GM12891 (cell line): ENCODE measurements around the gene EMX1.

Experiments
- DNase-seq: peaks from one replicate; pipeline ENCODE4 v3.0.0; 2011; ENCODE audit warnings: low spot score; ENCODE audit not compliant: insufficient read length
- FAIRE-seq: peaks from 2 replicates; lab custom pipeline; 2011; peaks lifted over from hg19 to GRCh38; lab: Jason Lieb, UNC
- PAX5 ChIP-seq: IDR thresholded peaks from 2 replicates; pipeline ENCODE4 v1.6.1; 2011; ENCODE audit warnings: low read length, moderate library complexity, mild to moderate bottlenecking; ENCODE audit not compliant: insufficient read depth, severe bottlenecking
- POLR2A ChIP-seq: IDR thresholded peaks from 2 replicates; pipeline ENCODE4 v1.6.1; 2011; ENCODE audit warnings: low read depth, low read length, control low read depth
- POLR2AphosphoS5 ChIP-seq: IDR thresholded peaks from 2 replicates; pipeline ENCODE4 v1.6.1; 2011; ENCODE audit warnings: low read depth, low read length, control low read depth
- POU2F2 ChIP-seq: IDR thresholded peaks from 2 replicates; pipeline ENCODE4 v1.6.1; 2011; ENCODE audit warnings: low read depth, mild to moderate bottlenecking, control low read depth, low read length, moderate library complexity
- SPI1 ChIP-seq: IDR thresholded peaks from 2 replicates; pipeline ENCODE4 v1.6.1; 2011; ENCODE audit warnings: low read depth, low read length, control low read depth
- TAF1 ChIP-seq: IDR thresholded peaks from 2 replicates; pipeline ENCODE4 v1.6.1; 2011; ENCODE audit warnings: low read depth, low read length, control low read depth

EMX1 gene

DNA sequence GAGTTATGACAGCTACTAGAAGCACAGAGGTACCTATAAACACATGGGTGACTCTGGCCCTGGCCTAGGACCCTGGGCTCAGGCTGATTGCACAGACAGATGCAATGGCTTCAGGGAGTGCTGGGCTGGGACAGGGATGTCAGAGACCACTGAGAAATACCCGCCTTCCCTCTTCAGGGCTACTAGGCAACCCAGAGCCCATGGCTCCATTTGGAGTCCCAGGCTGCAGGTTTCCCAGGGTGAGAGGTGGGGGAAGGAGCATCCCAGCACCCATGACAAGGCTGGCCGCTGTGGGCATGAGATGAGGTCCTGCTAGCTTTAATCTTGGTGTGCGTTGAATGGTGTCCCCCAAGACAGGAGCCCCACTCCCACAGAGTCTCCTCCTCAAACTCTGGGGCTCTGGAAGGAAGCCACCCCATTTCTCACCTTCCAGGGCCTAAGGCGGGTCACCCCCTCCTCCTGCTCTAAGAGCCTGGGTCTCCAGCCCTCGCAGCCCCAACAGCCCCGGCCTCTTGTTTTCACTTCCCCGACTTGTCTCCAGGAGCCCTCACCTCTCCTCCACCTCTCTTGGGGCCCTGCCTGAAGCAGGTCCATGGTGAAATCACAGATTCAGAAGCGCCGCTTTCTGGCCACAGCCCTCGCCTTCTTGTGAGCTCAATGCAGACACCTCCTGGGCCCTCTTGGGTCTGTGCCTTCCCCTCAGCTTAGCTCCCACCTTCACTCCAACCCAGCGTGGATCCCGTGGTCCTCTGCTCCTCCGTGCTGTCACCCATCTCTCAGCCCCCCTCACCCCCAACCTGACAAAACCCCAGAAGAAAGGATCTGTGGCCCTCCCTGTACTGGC, 41.4 kb downstream of the EMX1 start:
- DNase-seq, result no peak
- no peak for FAIRE-seq
- TF ChIP-seq SPI1 (no peak), TAF1 (no peak), POU2F2 (no peak), POLR2AphosphoS5 (no peak), PAX5 (no peak), POLR2A (no peak)

DNA sequence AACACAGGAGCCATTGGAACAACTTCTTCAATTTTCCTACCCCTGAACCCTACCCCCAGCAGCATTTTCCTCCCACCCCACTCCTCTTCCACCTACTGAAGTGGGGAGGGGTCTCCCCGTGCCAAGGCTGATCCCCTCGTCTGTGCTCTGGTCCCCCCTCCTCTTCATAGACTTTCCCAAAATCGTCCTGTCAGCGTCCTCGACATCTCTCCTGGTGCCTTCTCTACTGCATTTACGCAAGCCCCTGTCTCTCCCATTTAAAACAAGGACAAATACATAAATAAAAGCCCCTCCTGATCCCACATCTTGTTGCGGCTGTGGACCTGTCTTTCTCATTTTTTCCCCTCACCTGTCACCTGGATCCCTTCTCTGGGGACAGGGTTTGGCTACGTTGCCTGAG, 42.2 kb downstream of the EMX1 start:
- no peak for DNase-seq
- no peak for TF ChIP-seq TAF1
- TF ChIP-seq POLR2A, result no peak
- no peak for TF ChIP-seq SPI1
- no peak for TF ChIP-seq PAX5
- TF ChIP-seq POU2F2, result no peak
- TF ChIP-seq POLR2AphosphoS5, result no peak
- no peak for FAIRE-seq

DNA sequence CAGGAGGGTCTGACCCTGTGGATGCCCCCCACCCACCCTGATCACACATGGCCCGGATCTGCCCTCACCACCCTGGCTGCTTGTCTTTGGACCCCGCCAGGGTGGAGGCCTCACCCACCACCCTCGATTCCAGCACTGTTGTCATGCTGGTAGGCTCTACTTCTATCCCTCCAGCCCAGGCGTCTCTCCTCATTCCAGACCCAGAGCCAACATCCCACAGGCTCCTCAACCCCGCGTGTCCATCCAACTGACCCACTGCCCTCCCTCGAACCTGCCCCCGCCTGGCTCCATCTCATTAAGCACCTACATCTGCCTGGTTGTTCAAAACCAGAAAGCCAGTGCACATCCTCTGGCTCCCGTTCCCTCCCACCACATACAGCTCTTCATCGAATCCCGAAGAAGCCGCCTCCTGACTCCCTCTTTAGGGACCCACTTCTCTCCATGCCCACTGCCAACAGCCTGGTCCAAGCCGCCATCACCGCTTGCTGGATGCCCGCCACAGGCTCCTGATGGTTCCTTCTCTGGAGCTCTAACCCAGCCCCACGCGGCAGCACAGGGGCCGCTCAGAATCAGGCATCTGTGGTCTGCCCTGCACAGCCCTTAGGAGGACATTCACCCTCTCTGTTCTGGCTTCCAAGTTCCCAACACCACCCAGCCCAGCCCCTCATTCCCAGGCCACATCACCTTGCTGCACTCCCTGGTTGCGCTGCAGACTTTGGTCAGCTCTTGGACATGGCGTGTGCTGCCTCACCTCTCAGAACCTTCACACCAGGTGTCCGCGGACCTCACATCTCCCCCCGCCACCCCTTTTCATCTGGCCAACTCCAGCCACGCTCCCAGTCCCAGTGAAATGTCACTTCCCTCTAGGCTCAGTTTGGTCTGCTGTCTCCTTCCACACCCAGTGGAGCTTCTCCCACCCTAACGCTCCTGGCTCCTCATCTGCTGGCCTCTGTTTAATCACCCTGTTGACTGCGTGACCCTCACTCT, 43.0 kb downstream of the EMX1 start:
- FAIRE-seq, result no peak
- DNase-seq, result no peak
- TF ChIP-seq TAF1 (no peak), POLR2AphosphoS5 (no peak), SPI1 (no peak), POU2F2 (no peak), PAX5 (no peak), POLR2A (no peak)

DNA sequence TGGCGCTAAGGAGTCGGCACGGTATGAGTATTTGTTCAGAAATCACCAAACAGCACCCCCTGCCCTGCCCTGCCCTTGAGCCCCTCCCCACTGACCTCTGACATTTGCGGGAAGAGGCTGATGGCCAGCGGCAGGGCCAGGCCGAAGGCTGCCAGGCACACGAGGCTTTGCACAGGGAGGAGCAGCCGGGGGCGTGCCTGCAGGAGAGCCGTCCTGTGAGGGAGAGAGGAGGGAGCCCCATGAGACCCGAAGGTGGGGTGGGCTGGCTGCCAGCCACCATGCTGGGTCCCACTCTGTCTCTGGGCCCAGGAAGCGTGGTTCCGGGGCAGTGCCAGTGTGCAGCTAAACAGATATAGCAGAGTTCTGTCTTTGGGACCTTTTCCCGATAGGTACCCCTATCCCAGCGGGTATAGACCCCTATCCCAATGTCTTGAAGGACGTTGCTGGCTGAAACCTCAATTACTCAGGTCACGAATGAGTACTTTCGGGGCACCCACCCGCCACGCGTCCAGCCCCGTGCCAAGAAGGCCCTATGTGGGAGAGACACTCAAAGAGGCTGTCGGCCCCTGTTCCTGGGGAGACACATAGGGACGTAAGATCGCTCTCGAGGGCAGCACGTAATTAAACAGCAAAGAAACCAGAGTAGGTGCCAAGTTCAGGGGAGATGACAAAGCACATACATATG, 43.9 kb downstream of the EMX1 start:
- FAIRE-seq (no peak), DNase-seq (no peak)
- no peak for TF ChIP-seq PAX5
- TF ChIP-seq POU2F2, result no peak
- no peak for TF ChIP-seq POLR2AphosphoS5
- TF ChIP-seq SPI1, result no peak
- TF ChIP-seq TAF1, result no peak
- no peak for TF ChIP-seq POLR2A

DNA sequence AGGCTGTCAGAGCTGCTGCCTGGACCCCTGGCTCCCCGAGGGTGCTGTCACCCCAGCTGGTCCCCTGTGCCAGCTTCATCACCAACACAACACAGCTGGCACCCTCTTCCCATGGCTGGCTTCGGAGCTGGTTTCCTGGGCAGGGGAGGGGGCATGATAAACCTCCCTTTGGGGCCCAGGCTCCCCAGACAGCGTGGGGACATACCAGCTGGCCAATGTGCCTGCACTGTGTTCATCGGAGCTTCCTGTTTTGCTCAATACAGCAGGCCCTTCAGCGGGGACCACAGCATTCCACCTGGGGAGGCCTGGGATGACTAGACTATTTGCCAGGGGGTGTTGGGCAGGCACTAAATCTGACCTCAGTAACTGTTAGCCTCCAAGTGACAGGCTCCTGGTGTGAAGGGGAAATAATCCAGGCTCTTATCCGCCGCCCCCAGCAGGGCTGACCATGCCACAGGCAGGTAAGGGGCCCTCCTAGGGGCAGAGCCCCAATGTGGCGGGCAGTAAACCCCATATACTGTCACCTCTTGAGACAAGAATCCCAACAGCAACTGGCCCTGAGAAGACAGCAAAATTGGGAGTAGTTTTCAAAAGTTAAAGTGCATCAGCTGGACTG, 44.6 kb downstream of the EMX1 start:
- FAIRE-seq (no peak), DNase-seq (no peak)
- TF ChIP-seq POLR2A (no peak), POU2F2 (no peak), SPI1 (no peak), POLR2AphosphoS5 (no peak), TAF1 (no peak), PAX5 (no peak)

DNA sequence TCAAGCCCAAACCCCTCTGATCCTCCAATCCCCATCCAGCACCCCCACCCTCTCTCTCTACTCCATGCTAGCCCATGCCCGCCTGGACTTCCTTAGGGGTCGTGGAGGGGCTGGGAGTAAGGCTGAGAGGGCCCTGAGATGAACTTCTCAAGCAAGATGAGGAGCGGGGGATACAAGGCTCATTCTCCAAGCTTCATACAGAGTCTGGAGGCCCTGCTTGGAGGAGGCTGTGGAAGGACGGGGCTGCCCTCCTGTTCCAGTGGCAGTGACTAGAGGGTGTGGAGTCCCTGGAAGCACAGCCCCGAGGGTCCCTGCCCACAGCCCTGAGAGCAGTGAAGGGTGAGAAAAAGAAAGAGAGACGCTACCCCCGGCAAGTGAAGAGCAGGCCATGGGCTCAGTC, 45.6 kb downstream of the EMX1 start:
- DNase-seq (no peak), FAIRE-seq (no peak)
- TF ChIP-seq POLR2A, result no peak
- TF ChIP-seq POU2F2, result no peak
- no peak for TF ChIP-seq POLR2AphosphoS5
- TF ChIP-seq PAX5, result no peak
- no peak for TF ChIP-seq TAF1
- no peak for TF ChIP-seq SPI1

DNA sequence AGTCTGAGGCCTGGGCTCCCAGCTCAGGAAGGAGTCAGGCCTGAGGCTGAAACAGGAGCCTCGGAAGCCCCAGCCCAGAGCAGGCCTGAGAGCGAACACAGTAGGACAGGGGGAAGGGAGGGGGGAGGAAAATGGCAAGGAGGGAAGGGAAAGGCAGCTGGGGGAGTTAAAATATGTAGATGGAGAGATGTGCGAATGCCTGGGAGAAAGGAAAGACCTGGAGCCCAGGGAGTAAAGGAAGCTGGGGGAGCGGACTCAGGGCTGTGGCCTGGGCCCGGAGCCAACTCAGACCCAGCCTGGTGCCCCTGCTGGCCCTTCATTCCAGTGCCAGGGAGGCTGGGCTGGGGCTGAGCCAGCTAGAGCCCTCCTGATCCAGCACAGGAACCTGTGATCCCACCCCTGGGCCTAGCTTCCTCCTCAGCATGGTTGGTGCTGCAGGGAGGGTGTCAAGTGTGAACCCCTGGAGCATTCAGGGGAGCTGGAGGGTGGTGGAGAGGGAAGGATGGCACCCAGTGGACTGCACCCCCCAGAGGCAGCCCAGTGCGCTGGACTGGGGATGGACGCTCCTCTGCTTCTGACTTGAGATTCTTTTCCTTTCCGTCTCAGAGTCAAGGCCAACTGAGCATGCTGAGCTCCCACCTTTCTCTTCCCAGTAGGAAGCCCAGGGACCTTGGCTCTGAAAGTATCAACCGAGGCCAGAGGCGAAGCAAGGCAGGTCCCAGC, 46.3 kb downstream of the EMX1 start:
- FAIRE-seq (no peak), DNase-seq (no peak)
- TF ChIP-seq PAX5 (no peak), POLR2A (no peak), SPI1 (no peak), POU2F2 (no peak), TAF1 (no peak), POLR2AphosphoS5 (no peak)

DNA sequence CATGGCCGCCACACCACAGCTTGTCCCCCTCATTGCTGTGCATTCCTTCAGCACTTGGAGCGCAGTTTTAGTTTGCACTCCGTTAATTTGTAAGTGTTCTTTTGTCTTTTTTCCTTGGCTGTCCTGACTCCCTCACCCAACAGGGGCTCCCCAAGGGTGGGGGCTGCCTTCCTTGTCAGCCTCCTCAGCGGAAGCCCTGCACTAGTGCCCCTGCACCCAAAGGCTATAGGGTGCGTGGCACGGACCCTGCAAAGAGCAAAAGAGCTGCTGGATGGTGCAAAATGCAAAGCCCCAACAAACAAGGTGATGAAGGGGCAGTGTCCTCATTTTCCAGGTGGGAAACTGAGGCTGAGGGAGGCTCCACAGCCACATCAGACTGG, 46.8 kb downstream of the EMX1 start:
- FAIRE-seq (no peak), DNase-seq (no peak)
- TF ChIP-seq PAX5, result no peak
- TF ChIP-seq TAF1, result no peak
- TF ChIP-seq POU2F2, result no peak
- TF ChIP-seq SPI1, result no peak
- TF ChIP-seq POLR2A, result no peak
